GM18526 (cell line): ENCODE results near the gene NOP10.

Source experiments
- POLR2A ChIP-seq: IDR thresholded peaks from 3 replicates; pipeline ENCODE4 v1.6.1; 2011; ENCODE audit not compliant: insufficient read length; ENCODE audit errors: extremely low read depth

Gene NOP10

DNA sequence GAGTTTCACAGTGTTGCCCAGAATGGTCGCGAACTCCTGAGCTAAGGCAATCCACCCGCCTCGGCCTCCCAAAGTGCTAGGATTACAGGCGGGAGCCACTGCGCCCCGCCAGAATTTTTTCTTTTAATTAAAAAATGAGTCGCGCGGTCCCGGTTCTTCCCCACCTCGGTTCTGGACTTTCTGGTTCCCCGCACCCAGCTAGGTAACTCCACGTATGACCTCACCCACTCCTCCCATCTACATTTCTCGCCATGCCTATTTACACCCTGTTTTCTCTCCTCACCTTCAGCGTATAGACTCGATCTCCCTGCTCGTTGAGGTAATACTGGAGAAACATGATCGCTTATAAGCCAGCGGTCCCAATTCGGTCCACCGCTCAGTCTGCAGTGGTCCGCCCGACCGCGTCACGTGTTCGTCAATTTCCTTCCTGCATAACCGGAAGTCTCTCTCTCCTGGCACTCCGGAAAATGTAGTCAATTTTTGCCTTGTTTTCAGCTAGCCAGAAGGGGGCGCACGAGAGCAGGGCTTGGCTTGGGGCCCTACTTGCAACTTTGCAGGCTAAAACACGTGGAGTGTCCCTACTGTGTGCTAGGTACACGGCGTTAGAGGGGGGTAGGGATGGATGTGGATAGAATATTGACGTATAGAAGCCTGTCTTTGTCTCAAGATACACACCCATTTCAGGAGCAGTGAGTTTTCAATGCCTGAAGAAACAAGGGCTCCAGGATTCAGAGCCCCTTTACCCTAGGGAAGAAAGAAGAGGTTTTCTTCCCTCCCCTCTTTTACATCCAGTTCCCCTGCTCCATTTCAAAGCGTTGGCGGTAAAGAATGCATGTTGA, at the start of gene NOP10, which contains the start of gene NUTM1:
Gene NOP10 (minus strand): TSS at position 400 of the 839 bp plus-strand sequence. CDS start 63 bp downstream, at position 337.
Gene NUTM1 (plus strand): TSS at position 579 of the 839 bp plus-strand sequence. CDS start 382 bp downstream, outside the sequence.
- TF ChIP-seq POLR2A, result peak; percentile 88

DNA sequence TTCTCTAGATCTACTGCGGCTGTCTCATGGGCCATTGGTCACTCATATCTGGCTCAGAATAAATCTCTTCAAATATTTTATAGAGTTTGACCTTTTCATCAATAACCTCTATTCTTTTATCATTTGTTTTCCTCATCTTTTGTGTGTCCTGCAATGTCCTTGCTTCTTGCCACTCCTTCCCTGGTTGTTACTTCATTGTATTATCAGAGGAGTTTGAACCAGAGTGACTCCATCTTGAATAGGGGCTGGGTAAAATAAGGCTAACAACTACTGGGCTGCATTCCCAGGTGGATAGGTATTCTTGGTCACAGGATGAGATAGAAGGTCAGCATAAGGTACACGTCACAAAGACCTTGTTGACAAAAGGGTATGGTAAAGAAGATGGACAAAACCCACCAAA, 33.9 kb upstream of the NOP10 start:
- TF ChIP-seq POLR2A, result no peak

DNA sequence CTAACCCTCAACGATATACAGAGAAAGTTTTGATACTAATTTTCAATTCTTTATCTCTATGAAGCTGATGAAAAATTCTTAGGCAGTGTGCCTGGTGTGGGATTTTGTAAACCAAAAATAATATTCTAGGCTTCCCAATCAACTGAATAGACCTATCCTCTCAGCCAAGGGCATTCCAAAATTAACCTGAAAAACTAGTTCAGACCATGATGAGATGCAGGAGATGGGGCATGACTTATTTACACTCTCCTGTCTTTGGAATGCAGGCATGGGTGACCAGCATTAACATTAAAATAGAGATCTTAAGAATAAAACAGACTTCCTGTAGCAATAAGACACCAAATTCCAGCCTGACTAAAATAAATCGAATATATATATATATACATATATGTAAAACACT, 31.9 kb upstream of the NOP10 start:
- no peak for TF ChIP-seq POLR2A

DNA sequence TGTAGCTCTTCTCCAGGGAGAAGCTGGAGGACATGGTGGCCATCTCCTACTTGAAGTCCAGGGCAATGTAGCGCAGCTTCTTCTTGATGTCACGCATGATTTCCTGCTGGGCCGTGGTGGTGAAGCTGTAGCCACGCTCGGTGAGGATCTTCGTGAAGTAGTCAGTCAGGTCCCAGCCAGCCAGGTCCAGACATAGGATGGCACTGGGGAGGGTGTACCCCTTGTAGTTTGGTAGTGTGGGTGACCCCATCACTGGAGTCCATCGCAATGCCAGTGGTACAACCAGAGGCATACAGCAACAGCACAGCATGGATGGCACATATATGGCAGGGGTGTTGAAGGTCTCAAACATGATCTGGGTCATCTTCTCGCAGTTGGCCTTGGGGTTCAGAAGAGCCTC, 31.0 kb upstream of the NOP10 start:
- no peak for TF ChIP-seq POLR2A

DNA sequence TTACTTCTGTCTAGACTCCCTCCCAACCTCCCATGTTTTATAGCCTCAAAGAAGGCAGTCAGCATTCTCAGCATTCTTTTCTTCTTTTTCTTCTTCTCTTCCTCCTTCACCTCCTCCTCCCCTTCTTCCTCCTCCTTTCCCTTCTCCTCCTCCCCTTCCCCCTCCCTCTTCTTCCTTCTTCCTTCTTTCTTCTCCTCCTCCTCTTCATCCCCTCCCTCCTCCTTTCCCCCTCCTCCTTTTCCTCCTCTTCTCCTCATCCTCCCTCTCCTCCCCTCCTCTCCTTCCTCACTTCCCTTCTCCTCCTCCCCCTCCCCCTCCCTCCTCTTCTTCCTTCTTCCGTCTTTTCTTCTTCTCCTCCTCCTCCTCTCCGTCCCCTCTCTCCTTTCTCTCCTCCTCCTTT, 27.7 kb upstream of the NOP10 start:
- no peak for TF ChIP-seq POLR2A

DNA sequence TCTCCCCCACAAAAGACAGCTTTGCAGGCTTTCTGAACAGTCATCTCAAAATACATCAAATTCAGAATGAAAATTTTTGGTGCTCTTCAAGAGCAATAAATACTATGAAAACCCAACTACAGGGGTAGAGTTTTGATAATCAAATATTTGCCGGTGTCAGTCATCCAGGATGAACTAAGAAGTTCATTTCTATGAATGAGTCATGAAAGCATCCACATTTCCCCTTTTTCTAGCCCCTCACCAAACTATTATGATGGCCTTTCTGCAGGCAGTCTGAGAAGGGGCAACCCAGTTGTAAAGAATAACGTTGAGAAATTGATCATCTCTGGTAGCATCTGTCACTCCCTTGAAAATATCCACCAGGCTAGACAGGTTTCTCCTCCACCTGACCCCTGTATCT, 27.2 kb upstream of the NOP10 start:
- no peak for TF ChIP-seq POLR2A

DNA sequence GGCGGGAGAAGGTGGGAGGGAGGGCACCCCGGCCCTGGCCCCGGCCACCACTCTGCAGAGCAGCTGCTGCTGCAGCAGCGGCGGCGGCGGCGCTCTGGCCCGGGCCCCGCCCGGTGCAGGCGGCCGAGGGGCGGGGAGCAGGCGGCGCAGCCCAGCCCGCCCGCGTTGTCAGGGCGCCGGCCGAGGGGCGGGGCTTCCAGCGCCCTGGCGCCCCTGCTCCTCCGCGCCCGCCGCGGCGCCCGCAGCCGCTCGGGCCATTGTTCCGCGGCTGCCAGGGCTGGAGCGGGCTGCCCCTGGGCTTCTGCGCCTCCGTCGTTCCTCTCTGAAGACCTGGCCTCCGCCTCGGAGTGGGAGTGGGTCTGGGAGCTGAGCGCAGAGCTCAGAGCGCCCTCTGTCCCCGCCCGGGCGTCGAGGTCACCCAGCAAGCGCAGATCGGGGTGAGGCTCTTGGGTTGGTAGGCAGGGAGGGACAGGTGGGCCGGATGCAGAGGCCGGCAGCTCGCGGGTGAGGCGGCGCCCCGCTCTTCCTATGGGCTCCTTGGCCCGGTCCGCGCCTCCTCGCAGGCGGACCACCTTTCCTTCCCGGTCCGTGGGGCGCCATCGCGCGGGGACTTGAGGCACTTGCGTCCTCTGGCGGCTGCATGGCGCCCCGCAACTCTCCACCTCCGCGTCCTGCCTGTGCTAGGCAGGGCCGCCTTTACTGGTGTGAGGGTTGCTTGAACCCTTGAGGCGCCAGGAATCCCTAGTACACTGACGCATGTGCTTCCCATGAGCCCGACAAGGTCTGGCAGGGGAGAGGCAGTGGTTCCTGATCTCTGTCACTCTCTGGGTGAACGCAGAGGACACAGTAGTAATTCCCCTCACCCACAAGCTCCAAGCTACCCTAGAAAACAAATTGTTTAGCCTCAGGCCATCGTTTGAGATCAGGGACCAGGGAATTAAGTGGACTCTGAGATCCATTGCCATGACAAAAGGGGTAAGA, 24.5 kb upstream of the NOP10 start, which contains the start of gene LPCAT4:
Gene LPCAT4 (minus strand): TSS at position 96 of the 981 bp plus-strand sequence. CDS start 96 bp downstream, outside the sequence.
- peak; percentile 75 for TF ChIP-seq POLR2A

DNA sequence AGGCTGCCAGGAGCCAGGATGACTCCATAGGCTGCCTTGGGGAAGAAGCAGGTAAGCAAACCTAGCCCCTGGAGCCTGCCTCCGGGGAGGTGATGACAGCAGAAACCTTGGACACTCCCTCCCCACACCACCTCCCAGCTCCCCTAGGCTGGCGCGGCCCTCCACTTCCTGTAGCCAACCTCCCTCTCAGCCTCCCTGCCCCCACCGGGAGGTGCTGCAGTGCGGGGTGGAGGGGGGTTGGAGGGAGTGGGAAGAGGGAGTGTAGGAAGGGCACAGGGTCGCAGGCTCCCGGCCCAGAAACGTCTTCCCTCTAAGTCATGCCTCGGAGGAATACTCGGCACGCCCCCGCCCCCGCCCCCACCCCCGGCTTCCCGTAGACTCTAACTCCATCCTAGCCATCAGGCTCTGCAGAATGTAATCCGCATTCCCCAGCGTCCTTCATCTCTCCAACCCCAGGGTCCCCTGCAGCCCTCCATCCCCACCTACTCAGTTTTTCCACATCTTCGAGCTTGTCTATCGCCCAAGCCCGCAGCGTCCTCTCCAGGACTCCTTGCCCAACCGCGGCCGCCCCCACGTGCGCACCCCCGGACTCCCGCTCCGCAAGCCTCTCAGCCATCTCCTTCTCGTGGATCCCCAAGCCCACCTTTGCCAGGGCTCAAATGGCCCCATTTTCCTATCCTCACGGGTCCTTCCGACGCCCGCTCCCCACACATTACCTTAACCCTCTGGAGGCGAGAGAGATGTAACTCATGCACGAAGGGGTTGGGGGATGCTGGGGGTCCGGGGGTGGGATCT, 23.5 kb upstream of the NOP10 start:
- no peak for TF ChIP-seq POLR2A

DNA sequence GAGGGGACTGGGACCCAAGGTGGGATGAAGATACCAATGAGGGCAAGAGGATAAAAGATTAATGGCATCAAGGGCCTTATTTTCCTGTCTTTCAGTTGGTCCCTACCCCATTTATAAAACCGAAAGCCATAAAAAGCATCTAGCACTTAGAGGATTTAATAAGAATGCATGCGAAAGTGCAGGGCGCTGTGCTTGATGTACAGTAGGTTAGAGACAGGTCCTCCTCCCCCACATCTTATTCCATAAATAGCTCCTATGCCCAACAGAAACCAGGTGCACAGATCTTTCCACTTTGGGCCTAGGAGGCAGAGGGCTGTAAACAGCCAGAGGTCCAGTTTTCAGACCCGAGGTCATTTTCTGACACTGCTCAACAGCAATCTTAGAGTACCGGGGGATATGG, 22.9 kb upstream of the NOP10 start:
- TF ChIP-seq POLR2A, result no peak

DNA sequence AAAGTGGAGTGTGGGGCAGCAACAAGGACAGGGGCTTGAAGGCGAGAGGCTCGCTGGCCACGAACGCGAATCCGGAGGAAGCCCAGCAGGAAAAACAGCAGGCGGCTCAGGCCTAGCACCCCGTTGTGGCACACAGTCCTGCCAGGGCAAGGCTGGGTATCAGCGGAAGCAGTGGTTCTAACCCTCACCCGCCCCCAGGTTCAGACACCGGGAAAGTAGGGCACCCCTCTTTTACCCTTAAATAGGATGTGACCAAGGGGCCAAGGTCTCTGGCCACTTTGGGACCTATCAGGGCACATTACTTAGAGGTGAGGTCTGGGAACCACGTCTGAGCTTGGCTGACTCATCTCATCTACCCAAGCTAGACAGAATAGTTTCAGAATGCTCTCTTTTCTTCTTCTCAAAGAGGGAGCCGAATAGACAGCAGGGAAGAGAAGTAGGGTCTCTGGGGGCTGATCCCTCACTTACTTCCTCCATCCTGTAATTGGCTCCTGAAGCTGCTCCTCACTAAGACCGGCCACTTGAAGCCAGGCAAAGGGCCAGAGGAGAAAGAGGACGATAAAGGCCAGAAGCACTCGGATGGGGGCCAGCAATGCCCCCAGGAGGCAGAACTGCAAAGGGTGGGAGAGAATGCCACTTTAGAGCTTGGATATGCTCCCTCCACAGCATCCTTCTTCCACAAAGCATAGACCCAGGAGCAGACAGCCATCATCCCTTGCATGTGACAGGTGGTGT, 22.3 kb upstream of the NOP10 start:
- TF ChIP-seq POLR2A, result no peak

DNA sequence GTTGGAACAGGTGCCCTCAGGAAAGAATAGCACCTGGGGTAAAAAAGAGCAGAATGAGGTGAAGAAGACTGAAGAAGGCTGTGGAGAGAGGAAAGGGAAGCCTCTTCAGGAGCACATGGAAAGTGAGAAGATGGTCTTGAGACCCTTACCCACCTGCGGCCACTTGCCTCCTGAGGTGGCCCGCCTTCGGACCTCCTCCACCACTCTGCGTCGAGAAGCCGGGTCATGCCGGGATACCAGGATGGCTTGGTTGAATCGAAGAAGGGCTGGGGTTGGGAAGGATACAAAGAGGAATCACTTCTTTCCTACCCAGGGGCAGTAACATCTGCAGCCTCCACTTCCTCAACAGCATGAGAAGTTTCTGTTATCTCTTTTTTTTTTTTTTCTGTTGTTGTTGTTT, 21.1 kb upstream of the NOP10 start:
- TF ChIP-seq POLR2A, result no peak

DNA sequence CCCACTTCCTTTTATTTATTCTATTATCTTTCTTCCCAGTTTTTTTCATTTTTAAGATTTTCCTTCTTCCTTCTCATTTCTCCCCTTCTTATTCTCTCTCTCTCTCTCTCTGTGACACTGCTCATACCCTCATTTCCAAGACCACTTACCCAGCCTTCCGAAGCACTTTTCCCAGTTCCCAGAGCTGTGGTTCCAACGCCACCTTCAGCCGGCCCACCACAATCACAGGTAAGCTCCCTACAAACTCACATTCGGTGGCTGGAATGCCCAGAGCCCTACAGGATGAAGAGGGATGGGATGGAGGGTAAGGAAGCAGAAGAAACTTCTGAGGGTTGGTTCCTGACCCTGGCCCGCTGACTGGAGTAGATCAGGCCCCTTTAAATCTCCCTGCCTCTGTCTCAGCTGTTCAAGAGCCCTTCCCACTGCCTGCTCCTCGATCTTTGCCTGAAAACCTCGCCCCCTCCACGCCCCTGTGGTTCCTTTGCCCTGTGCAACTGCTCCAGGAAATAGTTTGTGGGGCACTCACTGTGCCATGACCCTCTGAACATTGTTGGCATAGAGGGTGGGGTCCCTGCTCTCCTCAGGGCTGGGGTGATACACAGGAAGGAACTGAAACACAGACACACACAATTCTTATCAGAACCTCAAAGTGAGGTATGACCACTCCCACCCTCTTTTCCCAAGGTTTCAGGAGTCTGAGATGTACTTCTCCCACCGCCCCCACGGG, 19.3 kb upstream of the NOP10 start:
- TF ChIP-seq POLR2A, result no peak

DNA sequence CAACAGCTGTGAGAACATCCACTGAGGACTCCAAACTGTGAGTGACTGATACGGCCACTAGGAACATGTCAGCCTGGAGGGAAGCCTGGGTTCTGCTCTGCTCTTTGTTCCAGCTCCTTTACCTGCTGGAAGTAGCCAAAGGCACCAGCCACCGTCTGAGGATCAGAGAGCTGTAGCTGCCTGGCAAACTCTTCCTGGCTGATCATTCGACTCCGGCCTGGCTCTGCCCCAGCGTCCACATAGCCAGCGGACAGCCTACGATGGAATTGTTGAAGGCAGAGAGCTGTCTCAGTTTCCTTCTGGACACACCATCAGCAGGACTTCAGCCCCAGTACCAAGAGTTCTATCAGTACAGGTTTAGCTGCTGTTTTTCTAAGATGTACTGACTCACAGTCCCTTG, 18.3 kb upstream of the NOP10 start:
- no peak for TF ChIP-seq POLR2A
